Fibroblast of the aortic adventitia (primary cell): ENCODE data around the gene NLRP6. TPM values are rescaled to one million over a fixed set of nuclear protein-coding genes. Genes with fewer than 3 reads are reported as not detected.
A peak's percentile ranks its signal among the peaks of the same experiment; 100 is the strongest.

ENCODE experiments used
- DNase-seq: peaks from one replicate; pipeline ENCODE4 v3.0.0-alpha.2; 2010; ENCODE audit warnings: low read depth
- H3K4me3 ChIP-seq: 2 replicates; pipeline ENCODE4 v1.5.1; 2011; ENCODE audit warnings: low read depth, mild to moderate bottlenecking, control low read depth, low read length, moderate library complexity
- CTCF ChIP-seq: IDR thresholded peaks from 2 replicates; pipeline ENCODE4 v1.5.1; 2011; ENCODE audit warnings: mild to moderate bottlenecking, low read length, control low read depth, inconsistent platforms; ENCODE audit not compliant: insufficient read depth
- total RNA-seq: library from RNA; depleted of rRNA; stranded (reverse); fragments of >200 nt; gene quantifications from 2 replicates; pipeline ENCODE4 v1.2.3, GENCODE V29; 2012; ENCODE audit warnings: low replicate concordance

Gene NLRP6
- total RNA-seq, 1 donor = not detected

- DNase-seq = no peak
- TF ChIP-seq CTCF = no peak
- H3K4me3 ChIP-seq = peak overlapping the region; percentile 67
Measured at GRCh38 chr11:287821-288477, 9.7 kb downstream of the NLRP6 start.

- TF ChIP-seq CTCF = no peak
- no peak for DNase-seq
- peak within 1 kb of the TSS; percentile 67 for H3K4me3 ChIP-seq
Measured at GRCh38 chr11:288478-289397, 10.5 kb downstream of the NLRP6 start, which contains the start of gene PGGHG. PGGHG (plus strand) TSS chr11:289126; CDS start chr11:289817, 691 bp downstream.

GRCh38 chr11:289398-289711 is 11.1 kb downstream of the NLRP6 start:
- DNase-seq = no peak
- H3K4me3 ChIP-seq = peak overlapping the region; percentile 51
- TF ChIP-seq CTCF = no peak

- no peak for TF ChIP-seq CTCF
- H3K4me3 ChIP-seq = peak overlapping the region; percentile 51
- no peak for DNase-seq
Measured at GRCh38 chr11:289712-290620, 11.8 kb downstream of the NLRP6 start.

GRCh38 chr11:290621-291231 is 12.5 kb downstream of the NLRP6 start:
- no peak for TF ChIP-seq CTCF
- H3K4me3 ChIP-seq = no peak overlapping the region
- no peak for DNase-seq
